Measurements from ENCODE around the gene SPRR2A. TPM values are rescaled to one million over a fixed set of nuclear protein-coding genes. Genes with fewer than 3 reads are reported as not detected.

SPRR2A gene
- polyA plus RNA-seq, 1 experiment, result not detected

DNA sequence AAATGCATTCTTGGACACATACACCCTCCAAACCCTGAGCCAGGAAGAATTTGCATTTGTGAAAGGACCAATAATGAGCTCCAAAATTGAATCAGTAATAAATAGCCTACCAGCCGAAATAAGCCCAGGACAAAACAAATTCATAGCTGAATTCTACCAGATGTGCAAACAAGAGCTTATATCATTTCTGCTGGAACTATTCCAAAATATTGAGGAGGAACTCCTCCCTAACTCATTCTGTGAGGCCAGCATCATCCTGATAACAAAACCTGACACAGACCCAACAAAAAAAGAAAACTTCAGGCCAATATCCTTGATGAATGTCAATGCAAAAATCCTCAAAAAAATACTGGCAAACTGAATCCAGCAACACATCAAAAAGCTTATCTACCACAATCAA, 30.3 kb upstream of the SPRR2A start:
- H3K27ac ChIP-seq (ENCODE audit: low read depth, low read length), result no peak overlapping the region
- H3K4me3 ChIP-seq (ENCODE audit: low read depth, low read length), result no peak overlapping the region
- TF ChIP-seq, protein P1, sequence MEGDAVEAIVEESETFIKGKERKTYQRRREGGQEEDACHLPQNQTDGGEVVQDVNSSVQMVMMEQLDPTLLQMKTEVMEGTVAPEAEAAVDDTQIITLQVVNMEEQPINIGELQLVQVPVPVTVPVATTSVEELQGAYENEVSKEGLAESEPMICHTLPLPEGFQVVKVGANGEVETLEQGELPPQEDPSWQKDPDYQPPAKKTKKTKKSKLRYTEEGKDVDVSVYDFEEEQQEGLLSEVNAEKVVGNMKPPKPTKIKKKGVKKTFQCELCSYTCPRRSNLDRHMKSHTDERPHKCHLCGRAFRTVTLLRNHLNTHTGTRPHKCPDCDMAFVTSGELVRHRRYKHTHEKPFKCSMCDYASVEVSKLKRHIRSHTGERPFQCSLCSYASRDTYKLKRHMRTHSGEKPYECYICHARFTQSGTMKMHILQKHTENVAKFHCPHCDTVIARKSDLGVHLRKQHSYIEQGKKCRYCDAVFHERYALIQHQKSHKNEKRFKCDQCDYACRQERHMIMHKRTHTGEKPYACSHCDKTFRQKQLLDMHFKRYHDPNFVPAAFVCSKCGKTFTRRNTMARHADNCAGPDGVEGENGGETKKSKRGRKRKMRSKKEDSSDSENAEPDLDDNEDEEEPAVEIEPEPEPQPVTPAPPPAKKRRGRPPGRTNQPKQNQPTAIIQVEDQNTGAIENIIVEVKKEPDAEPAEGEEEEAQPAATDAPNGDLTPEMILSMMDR (IDR thresholded peaks at IDR 0.05; ENCODE audit: low read depth, low read length), result no peak
- CTCF ChIA-PET, result no interaction called here
- POLR2A ChIA-PET, result no interaction called here
- no peaks in the 10 kb centered on the region; the same call in 1 of the 2 replicates for H3K9me3 ChIP-seq (ENCODE audit: control insufficient read depth, insufficient read depth, low read length)
- H3K27me3 ChIP-seq (ENCODE audit: control insufficient read depth, insufficient read depth, low read length), result no peaks in the 10 kb centered on the region
- DNase-seq (ENCODE audit: low read depth, low spot score), result no peak

DNA sequence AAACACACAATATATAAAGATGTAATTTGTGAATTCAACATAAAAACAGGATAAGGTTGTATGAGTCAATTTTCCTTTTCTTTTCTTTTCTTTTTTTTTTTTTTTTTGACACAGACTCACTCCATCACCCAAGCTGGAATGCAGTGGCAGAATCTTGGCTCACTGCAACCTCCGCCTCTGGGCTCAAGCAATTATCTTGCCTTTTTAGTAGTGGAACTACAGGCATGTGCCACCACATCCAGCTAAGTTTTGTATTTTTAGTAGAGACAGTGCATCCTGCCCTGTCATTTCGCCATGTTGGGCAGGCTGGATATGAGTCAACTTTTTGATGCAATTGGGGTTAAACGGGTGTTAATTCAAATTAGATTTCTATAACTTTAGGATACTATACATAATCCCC, 24.4 kb upstream of the SPRR2A start:
- Histone ChIP-seq H3K27me3 (ENCODE audit: control insufficient read depth, insufficient read depth, low read length) (no peaks in the 10 kb centered on the region), H3K9me3 (ENCODE audit: control insufficient read depth, insufficient read depth, low read length) (no peaks in the 10 kb centered on the region; the same call in 1 of the 2 replicates), H3K27ac (ENCODE audit: low read depth, low read length) (no peak overlapping the region), H3K4me3 (ENCODE audit: low read depth, low read length) (no peak overlapping the region)
- no peak for DNase-seq (ENCODE audit: low read depth, low spot score)
- ChIA-PET CTCF (interaction anchor here (0.6 kb wide), 1 partner anchor 253 kb away, joined by 6 read pairs; no protein-coding TSS in a partner anchor), POLR2A (no interaction called here)
- TF ChIP-seq, protein P1 (IDR thresholded peaks at IDR 0.05; ENCODE audit: low read depth, low read length), result no peak

DNA sequence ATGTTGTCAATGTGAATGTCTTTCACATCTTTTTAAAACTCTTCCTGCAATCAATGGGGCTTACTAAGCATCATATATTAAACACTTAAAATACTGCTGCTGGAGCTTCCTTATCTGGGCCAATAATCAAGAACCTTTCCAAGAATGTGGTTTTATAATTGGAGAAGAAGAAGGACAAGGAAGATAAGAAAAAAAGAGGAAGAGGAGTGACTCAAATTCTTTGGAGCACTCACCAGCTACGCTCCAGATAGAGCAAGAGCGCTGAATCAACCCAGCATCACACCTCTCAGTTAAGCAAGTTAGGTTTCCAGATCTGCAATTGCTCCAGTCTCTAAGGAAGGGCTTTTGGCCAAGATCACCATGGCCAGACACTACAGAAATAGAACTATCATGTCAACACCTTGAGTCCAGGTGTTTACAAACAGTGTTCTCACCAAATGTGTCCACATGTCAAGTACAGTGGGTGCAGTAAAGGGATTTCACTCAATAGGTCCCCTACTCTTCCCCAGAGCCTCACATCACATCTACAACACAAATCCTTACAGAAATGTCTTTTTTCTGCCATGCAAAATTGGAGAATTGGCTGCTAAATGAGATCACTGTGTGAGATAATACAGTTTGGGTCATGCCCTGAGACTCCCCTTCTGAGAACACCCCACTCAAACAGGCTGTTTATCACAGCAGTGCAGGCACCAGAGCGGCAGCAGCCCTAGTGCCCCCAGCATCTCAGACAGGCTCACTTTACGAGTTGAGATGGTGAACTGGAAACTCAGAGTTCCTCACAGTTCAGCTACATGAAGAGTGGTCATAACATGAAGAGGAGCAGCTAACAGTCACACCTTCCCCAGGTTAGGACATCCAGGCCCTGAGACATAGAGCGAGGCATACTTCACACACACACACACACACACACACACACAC, 15.8 kb upstream of the SPRR2A start:
- DNase-seq (ENCODE audit: low read depth, low spot score), result no peak
- CTCF ChIA-PET, result no interaction called here
- no peak overlapping the region for H3K27ac ChIP-seq (ENCODE audit: low read depth, low read length)
- no peak overlapping the region for H3K4me3 ChIP-seq (ENCODE audit: low read depth, low read length)
- H3K9me3 ChIP-seq (ENCODE audit: control insufficient read depth, insufficient read depth, low read length), result no peaks in the 10 kb centered on the region
- POLR2A ChIA-PET, result no interaction called here
- no peaks in the 10 kb centered on the region for H3K27me3 ChIP-seq (ENCODE audit: control insufficient read depth, insufficient read depth, low read length)
- TF ChIP-seq, protein P1 (IDR thresholded peaks at IDR 0.05; ENCODE audit: low read depth, low read length), result no peak

DNA sequence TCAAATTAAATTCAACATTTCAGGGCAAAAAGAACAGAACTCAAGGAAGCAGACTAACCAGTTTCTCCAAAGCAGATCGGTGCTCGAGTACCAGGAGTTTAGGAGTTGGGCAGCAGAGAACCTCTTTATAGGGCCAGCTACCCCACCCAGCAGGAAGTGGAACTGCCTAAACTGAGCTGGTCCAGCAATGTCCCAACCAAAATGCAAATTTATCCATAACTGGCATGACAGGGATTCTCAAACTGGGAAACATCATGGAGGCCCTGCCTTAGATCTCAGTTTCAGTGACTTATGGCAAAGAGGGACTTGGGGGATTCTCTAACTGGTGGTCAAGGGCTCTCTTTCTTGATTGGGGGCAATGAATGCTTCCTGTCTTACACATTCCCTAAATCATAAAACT, 14.2 kb upstream of the SPRR2A start, which contains the start of gene SPRR2B:
Gene SPRR2B (minus strand): TSS at position 101 of the 400 bp plus-strand sequence. CDS start 772 bp downstream, outside the sequence.
- ChIA-PET CTCF (no interaction called here), POLR2A (no interaction called here)

DNA sequence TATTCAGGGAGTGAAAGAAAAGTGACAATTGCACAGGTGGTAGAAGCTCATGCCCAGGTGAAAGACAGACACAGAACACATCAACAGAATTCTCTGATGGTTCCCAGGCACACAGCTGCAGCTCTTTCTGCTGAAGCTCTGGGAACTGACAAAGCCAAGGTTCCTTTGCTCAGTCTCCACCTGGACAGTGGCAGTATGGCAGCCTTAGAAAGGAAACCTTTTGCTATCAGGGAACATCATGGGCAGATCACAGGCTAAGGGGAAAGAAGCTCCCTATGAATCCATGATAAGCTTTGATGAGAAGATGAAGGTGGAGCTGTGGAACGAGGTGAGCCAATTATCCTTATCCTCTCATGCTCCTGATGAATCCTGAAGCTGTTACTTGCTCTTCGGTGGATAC, 12.9 kb upstream of the SPRR2A start:
- POLR2A ChIA-PET, result no interaction called here
- Histone ChIP-seq H3K9me3 (ENCODE audit: control insufficient read depth, insufficient read depth, low read length) (no peaks in the 10 kb centered on the region), H3K27ac (ENCODE audit: low read depth, low read length) (no peak overlapping the region), H3K27me3 (ENCODE audit: control insufficient read depth, insufficient read depth, low read length) (no peaks in the 10 kb centered on the region), H3K4me3 (ENCODE audit: low read depth, low read length) (no peak overlapping the region)
- TF ChIP-seq, protein P1 (IDR thresholded peaks at IDR 0.05; ENCODE audit: low read depth, low read length), result no peak
- CTCF ChIA-PET, result no interaction called here
- no peak for DNase-seq (ENCODE audit: low read depth, low spot score)

More for the DNA sequence above, 14.2 kb upstream of the SPRR2A start, which contains the start of gene SPRR2B:
- TF ChIP-seq, protein P1 (IDR thresholded peaks at IDR 0.05; ENCODE audit: low read depth, low read length), result no peak
- no peak for DNase-seq (ENCODE audit: low read depth, low spot score)
- Histone ChIP-seq H3K27me3 (ENCODE audit: control insufficient read depth, insufficient read depth, low read length) (no peaks in the 10 kb centered on the region), H3K4me3 (ENCODE audit: low read depth, low read length) (no peak within 1 kb of the TSS), H3K27ac (ENCODE audit: low read depth, low read length) (no peak within 1 kb of the TSS), H3K9me3 (ENCODE audit: control insufficient read depth, insufficient read depth, low read length) (no peaks in the 10 kb centered on the region)
